Measurements from ENCODE around the gene PQBP1. TPM values are rescaled to one million over a fixed set of nuclear protein-coding genes. Genes with fewer than 3 reads are reported as not detected.

The PQBP1 gene
- total RNA-seq, 2 donors from 2014 or later, result 66.7 to 68.8 TPM

- H3K9me3 ChIP-seq (ENCODE audit: control insufficient read depth, low read length, poor library complexity, severe bottlenecking), result no peaks in the 10 kb centered on the region
- ATAC-seq (no peak), DNase-seq (no peak)
- H3K36me3 Mint-ChIP-seq (ENCODE audit: low read depth), result peaks cover 2% of the 10 kb centered on the region
- H3K4me3 Mint-ChIP-seq, result no peak overlapping the region
- no peak overlapping the region for H3K27ac Mint-ChIP-seq
- peaks cover 2% of the 10 kb centered on the region for H3K4me1 Mint-ChIP-seq
- no peaks in the 10 kb centered on the region for H3K27me3 Mint-ChIP-seq
Measured at GRCh38 chrX:48905090-48905790, 7.5 kb downstream of the PQBP1 start.

GRCh38 chrX:48908600-48908999 is 10.9 kb downstream of the PQBP1 start:
- Mint-ChIP-seq H3K27me3 (no peaks in the 10 kb centered on the region), H3K27ac (no peak overlapping the region), H3K4me1 (peaks cover 25% of the 10 kb centered on the region), H3K36me3 (ENCODE audit: low read depth) (peaks cover 2% of the 10 kb centered on the region), H3K4me3 (peak overlapping the region; percentile 12)
- DNase-seq (no peak), ATAC-seq (no peak)
- no peaks in the 10 kb centered on the region for H3K9me3 ChIP-seq (ENCODE audit: control insufficient read depth, low read length, poor library complexity, severe bottlenecking)

GRCh38 chrX:48909703-48910294 is 12.1 kb downstream of the PQBP1 start:
- peaks cover 33% of the 10 kb centered on the region for H3K4me1 Mint-ChIP-seq
- ATAC-seq (no peak), DNase-seq (no peak)
- H3K36me3 Mint-ChIP-seq (ENCODE audit: low read depth), result peaks cover 2% of the 10 kb centered on the region
- peak overlapping the region; percentile 7 for H3K4me3 Mint-ChIP-seq
- H3K9me3 ChIP-seq (ENCODE audit: control insufficient read depth, low read length, poor library complexity, severe bottlenecking), result no peaks in the 10 kb centered on the region
- H3K27me3 Mint-ChIP-seq, result no peaks in the 10 kb centered on the region
- peak overlapping the region; percentile 97 for H3K27ac Mint-ChIP-seq

GRCh38 chrX:48910926-48911411 is 13.2 kb downstream of the PQBP1 start:
- peak; percentile 7 for ATAC-seq
- peak overlapping the region; percentile 97 for H3K27ac Mint-ChIP-seq
- peaks cover 36% of the 10 kb centered on the region for H3K4me1 Mint-ChIP-seq
- H3K9me3 ChIP-seq (ENCODE audit: control insufficient read depth, low read length, poor library complexity, severe bottlenecking), result no peaks in the 10 kb centered on the region
- peaks cover 2% of the 10 kb centered on the region for H3K36me3 Mint-ChIP-seq (ENCODE audit: low read depth)
- no peak for DNase-seq
- H3K27me3 Mint-ChIP-seq, result no peaks in the 10 kb centered on the region
- peak overlapping the region; percentile 91 for H3K4me3 Mint-ChIP-seq

GRCh38 chrX:48911412-48912182 is 13.9 kb downstream of the PQBP1 start, which contains the start of gene SLC35A2:
TSS of gene SLC35A2 (minus strand) at chrX:48911646. CDS start at chrX:48911636, 10 bp downstream.
- Mint-ChIP-seq H3K4me1 (peaks cover 36% of the 10 kb centered on the region), H3K27ac (peak within 1 kb of the TSS; percentile 97)

GRCh38 chrX:48913605-48914366 is 16.1 kb downstream of the PQBP1 start:
- Mint-ChIP-seq H3K27ac (peak overlapping the region; percentile 97), H3K4me1 (peaks cover 45% of the 10 kb centered on the region), H3K4me3 (peak overlapping the region; percentile 91), H3K36me3 (ENCODE audit: low read depth) (peaks cover 12% of the 10 kb centered on the region), H3K27me3 (no peaks in the 10 kb centered on the region)
- no peak for DNase-seq
- H3K9me3 ChIP-seq (ENCODE audit: control insufficient read depth, low read length, poor library complexity, severe bottlenecking), result no peaks in the 10 kb centered on the region
- no peak for ATAC-seq

More at GRCh38 chrX:48911412-48912182, 13.9 kb downstream of the PQBP1 start, which contains the start of gene SLC35A2:
- peaks cover 2% of the 10 kb centered on the region for H3K36me3 Mint-ChIP-seq (ENCODE audit: low read depth)
- DNase-seq (peak; percentile 73 to 80 (median 77)), ATAC-seq (peak; percentile 74)
- H3K27me3 Mint-ChIP-seq, result no peaks in the 10 kb centered on the region
- no peaks in the 10 kb centered on the region for H3K9me3 ChIP-seq (ENCODE audit: control insufficient read depth, low read length, poor library complexity, severe bottlenecking)
- H3K4me3 Mint-ChIP-seq, result peak within 1 kb of the TSS; percentile 91

GRCh38 chrX:48914593-48915493 is 17.1 kb downstream of the PQBP1 start:
- Mint-ChIP-seq H3K36me3 (ENCODE audit: low read depth) (peaks cover 12% of the 10 kb centered on the region), H3K4me3 (peak overlapping the region; percentile 91), H3K4me1 (peaks cover 52% of the 10 kb centered on the region), H3K27me3 (no peaks in the 10 kb centered on the region), H3K27ac (peak overlapping the region; percentile 97)
- ATAC-seq (no peak), DNase-seq (no peak)
- no peaks in the 10 kb centered on the region for H3K9me3 ChIP-seq (ENCODE audit: control insufficient read depth, low read length, poor library complexity, severe bottlenecking)

- Mint-ChIP-seq H3K4me3 (peak overlapping the region; percentile 91), H3K27me3 (no peaks in the 10 kb centered on the region), H3K4me1 (peaks cover 44% of the 10 kb centered on the region), H3K36me3 (ENCODE audit: low read depth) (peaks cover 12% of the 10 kb centered on the region), H3K27ac (peak overlapping the region; percentile 97)
- no peaks in the 10 kb centered on the region for H3K9me3 ChIP-seq (ENCODE audit: control insufficient read depth, low read length, poor library complexity, severe bottlenecking)
- ATAC-seq (peak; percentile 42), DNase-seq (peak; percentile 67 to 81 (median 77))
Measured at GRCh38 chrX:48917139-48918001, 19.6 kb downstream of the PQBP1 start.

- ATAC-seq (no peak), DNase-seq (no peak)
- H3K36me3 Mint-ChIP-seq (ENCODE audit: low read depth), result peaks cover 12% of the 10 kb centered on the region
- H3K27me3 Mint-ChIP-seq, result no peaks in the 10 kb centered on the region
- H3K4me3 Mint-ChIP-seq, result peak overlapping the region; percentile 91
- no peaks in the 10 kb centered on the region for H3K9me3 ChIP-seq (ENCODE audit: control insufficient read depth, low read length, poor library complexity, severe bottlenecking)
- peaks cover 43% of the 10 kb centered on the region for H3K4me1 Mint-ChIP-seq
- peak overlapping the region; percentile 97 for H3K27ac Mint-ChIP-seq
Measured at GRCh38 chrX:48918301-48918642, 20.5 kb downstream of the PQBP1 start.

- peaks cover 12% of the 10 kb centered on the region for H3K36me3 Mint-ChIP-seq (ENCODE audit: low read depth)
- ATAC-seq (peak; percentile 74), DNase-seq (peak; percentile 79 to 87 (median 84))
- H3K4me1 Mint-ChIP-seq, result peaks cover 43% of the 10 kb centered on the region
- H3K9me3 ChIP-seq (ENCODE audit: control insufficient read depth, low read length, poor library complexity, severe bottlenecking), result no peaks in the 10 kb centered on the region
- peak within 1 kb of the TSS; percentile 91 for H3K4me3 Mint-ChIP-seq
- no peaks in the 10 kb centered on the region for H3K27me3 Mint-ChIP-seq
- H3K27ac Mint-ChIP-seq, result peak within 1 kb of the TSS; percentile 97
Measured at GRCh38 chrX:48918643-48919340, 21.1 kb downstream of the PQBP1 start, which contains the start of gene PIM2. TSS of gene PIM2 (minus strand) at chrX:48919024. CDS start at chrX:48918834, 190 bp downstream.

Data from T-helper 17 cell (primary cell).